ENCODE results near the gene MAZ. TPM values are rescaled to one million over a fixed set of nuclear protein-coding genes. Genes with fewer than 3 reads are reported as not detected.

MAZ gene
- total and polyA plus RNA-seq, 3 experiments from 2014 or later: 85.7 to 478 (median 455) TPM

- Histone ChIP-seq H3K9me3 (ENCODE audit: low read length) (no peaks in the 10 kb centered on the region), H3K27ac (ENCODE audit: low read depth, low read length) (peak overlapping the region; percentile 89), H3K36me3 (ENCODE audit: insufficient read depth, low read length) (peaks cover 15% of the 10 kb centered on the region), H3K4me1 (ENCODE audit: insufficient read depth, low read length) (peaks cover 60% of the 10 kb centered on the region), H3K27me3 (ENCODE audit: insufficient read depth, low read length, poor library complexity, severe bottlenecking) (no peaks in the 10 kb centered on the region), H3K4me3 (ENCODE audit: low read length) (peak overlapping the region; percentile 94)
- Mint-ChIP-seq H3K4me3 (peak overlapping the region; percentile 89 to 99 (median 93)), H3K36me3 (peaks cover 0 to 36% (median 6%) of the 10 kb centered on the region in 3 donors), H3K4me1 (peaks cover 53 to 80% (median 62%) of the 10 kb centered on the region in 3 donors), H3K27ac (peak overlapping the region; percentile 69 to 99 (median 98)), H3K9me3 (no peaks in the 10 kb centered on the region), H3K27me3 (peaks cover 0 to 4% of the 10 kb centered on the region in 2 donors)
- POLR2A ChIA-PET: interaction anchor here (0.6 to 2.7 kb wide), 19 partner anchors 8 to 999 kb away, joined by 3 to 59 read pairs (median 6); partner anchors contain the start of genes ALDOA, CDIPT, DCTPP1 and HIRIP3
- CTCF ChIA-PET: interaction anchor here (0.6 to 8.7 kb wide), 26 partner anchors 7 to 724 kb away, joined by 3 to 92 read pairs (median 4); partner anchors contain the start of genes CDIPT, KIF22, MAZ and TAOK2
- DNase-seq: peak in 1 of 5 donors; percentile 77
Measured at GRCh38 chr16:29815032-29815721, 8.8 kb downstream of the MAZ start.

GRCh38 chr16:29815793-29816693 lies 9.7 kb downstream of the MAZ start, which contains the start of gene PAGR1:
PAGR1 (plus strand) TSS chr16:29816152; CDS start chr16:29816526, 374 bp downstream.
- Mint-ChIP-seq H3K27me3 (peaks cover 0 to 4% of the 10 kb centered on the region in 2 donors), H3K4me1 (peaks cover 53 to 79% (median 62%) of the 10 kb centered on the region in 3 donors), H3K4me3 (peak within 1 kb of the TSS; percentile 89 to 99 (median 93)), H3K27ac (peak within 1 kb of the TSS; percentile 93 to 99 (median 98)), H3K9me3 (no peaks in the 10 kb centered on the region), H3K36me3 (peaks cover 0 to 42% (median 6%) of the 10 kb centered on the region in 3 donors)
- Histone ChIP-seq H3K4me1 (ENCODE audit: insufficient read depth, low read length) (peaks cover 54% of the 10 kb centered on the region), H3K27ac (ENCODE audit: low read depth, low read length) (peak within 1 kb of the TSS; percentile 89), H3K4me3 (ENCODE audit: low read length) (peak within 1 kb of the TSS; percentile 94), H3K9me3 (ENCODE audit: low read length) (no peaks in the 10 kb centered on the region), H3K27me3 (ENCODE audit: insufficient read depth, low read length, poor library complexity, severe bottlenecking) (no peaks in the 10 kb centered on the region), H3K36me3 (ENCODE audit: insufficient read depth, low read length) (peaks cover 15% of the 10 kb centered on the region)
- POLR2A ChIA-PET: interaction anchor here (0.5 to 2.7 kb wide), 24 partner anchors 8 to 998 kb away, joined by 3 to 59 read pairs (median 5); partner anchors contain the start of genes ALDOA, CDIPT, DCTPP1 and HIRIP3
- CTCF ChIA-PET: interaction anchor here (0.6 to 8.7 kb wide), 29 partner anchors 8 to 723 kb away, joined by 3 to 92 read pairs (median 4); partner anchors contain the start of genes CDIPT, KIF22, MAZ and TAOK2
- peak; percentile 95 to 99 (median 99) for DNase-seq

GRCh38 chr16:29816694-29817441 lies 10.5 kb downstream of the MAZ start:
- Mint-ChIP-seq H3K9me3 (no peaks in the 10 kb centered on the region), H3K4me3 (peak overlapping the region; percentile 89 to 99 (median 93))

DNA sequence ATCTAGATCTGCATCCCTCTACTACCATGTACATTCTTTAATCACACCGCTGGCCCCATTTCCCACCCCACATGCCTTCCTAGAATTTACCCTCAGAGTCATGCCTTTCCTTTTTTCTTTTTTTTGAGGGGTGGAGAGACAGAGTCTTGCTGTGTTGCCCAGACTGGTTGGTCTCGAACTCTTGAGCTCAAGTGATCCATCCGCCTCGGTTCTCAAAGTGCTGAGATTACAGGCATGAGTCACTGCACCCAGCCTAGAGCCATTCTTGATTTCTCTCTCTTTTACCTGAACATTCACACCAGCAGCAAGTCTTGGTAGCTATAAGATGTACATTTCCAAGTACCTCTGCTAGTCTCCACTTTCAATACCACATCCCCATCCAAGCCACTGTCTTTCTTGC lies 11.8 kb downstream of the MAZ start:
- peak overlapping the region; percentile 17 to 94 (median 84) for H3K27ac Mint-ChIP-seq
- H3K36me3 Mint-ChIP-seq: peaks cover 0 to 42% (median 6%) of the 10 kb centered on the region in 3 donors
- peaks cover 65% of the 10 kb centered on the region for H3K4me1 ChIP-seq (ENCODE audit: insufficient read depth, low read length)
- H3K27me3 ChIP-seq (ENCODE audit: insufficient read depth, low read length, poor library complexity, severe bottlenecking): no peaks in the 10 kb centered on the region
- no peak overlapping the region for H3K4me3 ChIP-seq (ENCODE audit: low read length)
- peaks cover 15% of the 10 kb centered on the region for H3K36me3 ChIP-seq (ENCODE audit: insufficient read depth, low read length)
- H3K4me1 Mint-ChIP-seq: peaks cover 59 to 80% (median 71%) of the 10 kb centered on the region in 3 donors
- no peaks in the 10 kb centered on the region for H3K9me3 ChIP-seq (ENCODE audit: low read length)
- H3K27ac ChIP-seq (ENCODE audit: low read depth, low read length): no peak overlapping the region
- no peak for DNase-seq
- CTCF ChIA-PET: interaction anchor here (1.0 to 8.7 kb wide), 8 partner anchors 10 to 139 kb away, joined by 3 to 92 read pairs (median 13); partner anchors contain the start of genes KIF22, MAZ and QPRT
- H3K4me3 Mint-ChIP-seq: peak overlapping the region; percentile 58 to 99 (median 82)
- peaks cover 0 to 2% of the 10 kb centered on the region in 2 donors for H3K27me3 Mint-ChIP-seq
- no peaks in the 10 kb centered on the region for H3K9me3 Mint-ChIP-seq
- POLR2A ChIA-PET: interaction anchor here (0.5 kb wide), 1 partner anchor 123 kb away, joined by 4 read pairs; no protein-coding TSS in a partner anchor

More at GRCh38 chr16:29816694-29817441, 10.5 kb downstream of the MAZ start:
- peak in 4 of 5 donors; percentile 33 to 69 (median 44) for DNase-seq
- H3K27me3 Mint-ChIP-seq: peaks cover 0 to 2% of the 10 kb centered on the region in 2 donors
- H3K9me3 ChIP-seq (ENCODE audit: low read length): no peaks in the 10 kb centered on the region
- CTCF ChIA-PET: interaction anchor here (0.7 to 8.7 kb wide), 14 partner anchors 9 to 157 kb away, joined by 3 to 92 read pairs (median 8); partner anchors contain the start of genes KIF22, MAZ and TAOK2
- H3K27me3 ChIP-seq (ENCODE audit: insufficient read depth, low read length, poor library complexity, severe bottlenecking): no peaks in the 10 kb centered on the region
- H3K36me3 Mint-ChIP-seq: peaks cover 0 to 40% (median 6%) of the 10 kb centered on the region in 3 donors
- peaks cover 55 to 78% (median 64%) of the 10 kb centered on the region in 3 donors for H3K4me1 Mint-ChIP-seq
- H3K4me1 ChIP-seq (ENCODE audit: insufficient read depth, low read length): peaks cover 59% of the 10 kb centered on the region
- peak overlapping the region; percentile 89 for H3K27ac ChIP-seq (ENCODE audit: low read depth, low read length)
- H3K4me3 ChIP-seq (ENCODE audit: low read length): peak overlapping the region; percentile 94
- peak overlapping the region; percentile 88 to 99 (median 97) for H3K27ac Mint-ChIP-seq
- peaks cover 15% of the 10 kb centered on the region for H3K36me3 ChIP-seq (ENCODE audit: insufficient read depth, low read length)
- POLR2A ChIA-PET: interaction anchor here (0.8 to 2.7 kb wide), 9 partner anchors 9 to 115 kb away, joined by 3 to 59 read pairs (median 5); partner anchors contain the start of genes KIF22 and MAZ

- ChIA-PET CTCF (interaction anchor here (1.1 to 8.7 kb wide), 6 partner anchors 9 to 128 kb away, joined by 4 to 92 read pairs (median 44); partner anchors contain the start of gene MAZ), POLR2A (interaction anchor here (1.4 to 3.1 kb wide), 5 partner anchors 9 to 119 kb away, joined by 4 to 17 read pairs (median 7); partner anchors contain the start of genes KIF22 and MAZ)
- peak overlapping the region; percentile 93 to 99 (median 96) for H3K4me3 Mint-ChIP-seq
- H3K4me1 ChIP-seq (ENCODE audit: insufficient read depth, low read length): peaks cover 79% of the 10 kb centered on the region
- H3K36me3 ChIP-seq (ENCODE audit: insufficient read depth, low read length): peaks cover 15% of the 10 kb centered on the region
- peaks cover 0 to 42% (median 6%) of the 10 kb centered on the region in 3 donors for H3K36me3 Mint-ChIP-seq
- peak overlapping the region; percentile 79 for H3K4me3 ChIP-seq (ENCODE audit: low read length)
- no peaks in the 10 kb centered on the region for H3K27me3 ChIP-seq (ENCODE audit: insufficient read depth, low read length, poor library complexity, severe bottlenecking)
- H3K9me3 Mint-ChIP-seq: no peaks in the 10 kb centered on the region
- H3K27ac Mint-ChIP-seq: peak overlapping the region; percentile 72 to 98 (median 94)
- no peaks in the 10 kb centered on the region for H3K9me3 ChIP-seq (ENCODE audit: low read length)
- H3K4me1 Mint-ChIP-seq: peaks cover 59 to 79% (median 71%) of the 10 kb centered on the region in 3 donors
- peaks cover 0 to 2% of the 10 kb centered on the region in 2 donors for H3K27me3 Mint-ChIP-seq
- no peak for DNase-seq
- H3K27ac ChIP-seq (ENCODE audit: low read depth, low read length): no peak overlapping the region
Measured at GRCh38 chr16:29819506-29819905, 13.2 kb downstream of the MAZ start.

DNA sequence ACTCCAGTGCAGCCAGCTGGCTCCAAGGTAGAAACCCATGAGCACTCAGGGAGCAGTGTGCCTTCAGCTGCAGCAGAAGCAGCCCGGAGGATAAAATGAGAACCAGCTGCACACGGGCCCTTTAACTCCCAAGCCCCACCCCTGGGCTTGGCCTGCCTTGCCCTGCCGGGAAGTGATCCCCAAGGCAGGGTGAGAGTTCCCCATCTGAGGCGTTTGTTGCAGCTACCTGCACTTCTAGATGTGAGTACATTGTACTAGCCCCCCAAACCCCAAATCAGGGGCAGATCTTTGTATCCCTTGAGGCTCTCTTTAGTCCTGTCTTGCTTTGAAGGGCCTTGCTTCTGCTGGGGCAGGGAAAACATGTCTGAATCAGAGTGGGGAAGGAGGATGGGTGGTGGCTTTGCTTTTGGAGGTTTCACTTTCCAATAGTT lies 14.0 kb downstream of the MAZ start, which contains the start of gene MVP:
MVP (plus strand) TSS at position 192 of the 431 bp plus-strand sequence. CDS start 10,088 bp downstream, outside the sequence.
- ChIA-PET POLR2A (interaction anchor here (0.7 to 3.1 kb wide), 7 partner anchors 10 to 120 kb away, joined by 3 to 17 read pairs (median 6); partner anchors contain the start of genes KIF22 and MAZ), CTCF (interaction anchor here (0.7 to 8.7 kb wide), 7 partner anchors 8 to 144 kb away, joined by 3 to 92 read pairs (median 6); partner anchors contain the start of gene MAZ)
- Mint-ChIP-seq H3K36me3 (peaks cover 0 to 42% (median 6%) of the 10 kb centered on the region in 3 donors), H3K4me3 (peak within 1 kb of the TSS; percentile 93 to 99 (median 96)), H3K27me3 (peaks cover 0 to 2% of the 10 kb centered on the region in 2 donors), H3K9me3 (no peaks in the 10 kb centered on the region), H3K4me1 (peaks cover 58 to 79% (median 70%) of the 10 kb centered on the region in 3 donors), H3K27ac (peak within 1 kb of the TSS; percentile 72 to 98 (median 94))
- H3K36me3 ChIP-seq (ENCODE audit: insufficient read depth, low read length): peaks cover 15% of the 10 kb centered on the region
- peak within 1 kb of the TSS; percentile 79 for H3K4me3 ChIP-seq (ENCODE audit: low read length)
- peaks cover 79% of the 10 kb centered on the region for H3K4me1 ChIP-seq (ENCODE audit: insufficient read depth, low read length)
- peak within 1 kb of the TSS; percentile 60 for H3K27ac ChIP-seq (ENCODE audit: low read depth, low read length)
- no peaks in the 10 kb centered on the region for H3K27me3 ChIP-seq (ENCODE audit: insufficient read depth, low read length, poor library complexity, severe bottlenecking)
- peak in 2 of 5 donors; percentile 37 to 50 for DNase-seq
- no peaks in the 10 kb centered on the region for H3K9me3 ChIP-seq (ENCODE audit: low read length)

All from CD8-positive, alpha-beta memory T cell (primary cell).